ENCODE results near the gene TMEM238L.

TMEM238L gene

GRCh38 chr17:10750210-10750609, 53.7 kb downstream of the TMEM238L start:
- no peak overlapping the region for H3K4me2 ChIP-seq (ENCODE audit: low read length)
- no peaks in the 10 kb centered on the region for H3F3A ChIP-seq (ENCODE audit: insufficient read depth, low read length)
- H4K20me1 ChIP-seq (ENCODE audit: insufficient read depth, low read length), result no peaks in the 10 kb centered on the region
- no peaks in the 10 kb centered on the region for H3K27me3 ChIP-seq (ENCODE audit: insufficient read depth, low read length)
- H3K9me3 ChIP-seq (ENCODE audit: low read length), result no peaks in the 10 kb centered on the region
- no peak overlapping the region for H3K4me3 ChIP-seq (ENCODE audit: low read depth, low read length, poor library complexity, severe bottlenecking)
- H3K36me3 ChIP-seq (ENCODE audit: insufficient read depth, low read length), result no peaks in the 10 kb centered on the region
- no peak overlapping the region for H3K9ac ChIP-seq (ENCODE audit: low read length)
- H3K9me2 ChIP-seq (ENCODE audit: low read depth, low read length), result no peaks in the 10 kb centered on the region
- H2AFZ ChIP-seq (ENCODE audit: low read length), result no peak overlapping the region
- no peak for TF ChIP-seq CTCF (IDR thresholded peaks at IDR 0.05; ENCODE audit: low read length)
- no peak for TF ChIP-seq EZH2 (IDR thresholded peaks at IDR 0.05; ENCODE audit: borderline replicate concordance, low read length)
- H3K4me1 ChIP-seq (ENCODE audit: insufficient read depth, low read length, severe bottlenecking), result no peaks in the 10 kb centered on the region
- no peaks in the 10 kb centered on the region for H3K79me2 ChIP-seq (ENCODE audit: insufficient read depth, low read length)
- no peak overlapping the region for H3K27ac ChIP-seq (ENCODE audit: low read depth, low read length, poor library complexity, severe bottlenecking)

- Histone ChIP-seq H2AFZ (ENCODE audit: low read length) (no peak overlapping the region), H3K9me2 (ENCODE audit: low read depth, low read length) (no peaks in the 10 kb centered on the region), H3K9ac (ENCODE audit: low read length) (no peak overlapping the region), H3K9me3 (ENCODE audit: low read length) (no peaks in the 10 kb centered on the region), H3K4me1 (ENCODE audit: insufficient read depth, low read length, severe bottlenecking) (no peaks in the 10 kb centered on the region), H3K27ac (ENCODE audit: low read depth, low read length, poor library complexity, severe bottlenecking) (no peak overlapping the region), H3K27me3 (ENCODE audit: insufficient read depth, low read length) (no peaks in the 10 kb centered on the region), H3F3A (ENCODE audit: insufficient read depth, low read length) (no peaks in the 10 kb centered on the region), H3K79me2 (ENCODE audit: insufficient read depth, low read length) (no peaks in the 10 kb centered on the region), H4K20me1 (ENCODE audit: insufficient read depth, low read length) (no peaks in the 10 kb centered on the region), H3K36me3 (ENCODE audit: insufficient read depth, low read length) (no peaks in the 10 kb centered on the region), H3K4me2 (ENCODE audit: low read length) (no peak overlapping the region), H3K4me3 (ENCODE audit: low read depth, low read length, poor library complexity, severe bottlenecking) (no peak overlapping the region)
- TF ChIP-seq EZH2 (IDR thresholded peaks at IDR 0.05; ENCODE audit: borderline replicate concordance, low read length) (no peak), CTCF (IDR thresholded peaks at IDR 0.05; ENCODE audit: low read length) (no peak)
These were observed 55.2 kb downstream of the TMEM238L start for GRCh38 chr17:10748531-10749181.

GRCh38 chr17:10745231-10745630, 58.7 kb downstream of the TMEM238L start:
- H3K27me3 ChIP-seq (ENCODE audit: insufficient read depth, low read length), result no peaks in the 10 kb centered on the region
- no peak for TF ChIP-seq CTCF (IDR thresholded peaks at IDR 0.05; ENCODE audit: low read length)
- TF ChIP-seq EZH2 (IDR thresholded peaks at IDR 0.05; ENCODE audit: borderline replicate concordance, low read length), result no peak
- no peaks in the 10 kb centered on the region for H3K4me1 ChIP-seq (ENCODE audit: insufficient read depth, low read length, severe bottlenecking)
- no peaks in the 10 kb centered on the region for H3K79me2 ChIP-seq (ENCODE audit: insufficient read depth, low read length)
- H3K27ac ChIP-seq (ENCODE audit: low read depth, low read length, poor library complexity, severe bottlenecking), result no peak overlapping the region
- H3K4me2 ChIP-seq (ENCODE audit: low read length), result no peak overlapping the region
- H3K9me3 ChIP-seq (ENCODE audit: low read length), result no peaks in the 10 kb centered on the region
- no peaks in the 10 kb centered on the region for H3K9me2 ChIP-seq (ENCODE audit: low read depth, low read length)
- H3K36me3 ChIP-seq (ENCODE audit: insufficient read depth, low read length), result no peaks in the 10 kb centered on the region
- no peak overlapping the region for H3K9ac ChIP-seq (ENCODE audit: low read length)
- no peak overlapping the region for H3K4me3 ChIP-seq (ENCODE audit: low read depth, low read length, poor library complexity, severe bottlenecking)
- no peaks in the 10 kb centered on the region for H3F3A ChIP-seq (ENCODE audit: insufficient read depth, low read length)
- H2AFZ ChIP-seq (ENCODE audit: low read length), result no peak overlapping the region
- H4K20me1 ChIP-seq (ENCODE audit: insufficient read depth, low read length), result no peaks in the 10 kb centered on the region
